SK-N-DZ (cell line): ENCODE results near the gene FILIP1L.
A peak's percentile ranks its signal among the peaks of the same experiment; 100 is the strongest.

Experiments
- DNase-seq: peaks from one replicate; pipeline ENCODE4 v3.0.0-alpha.2; 2015; ENCODE audit warnings: low spot score

The FILIP1L gene

GRCh38 chr3:99927671-99928457 lies 186.4 kb downstream of the FILIP1L start:
- DNase-seq = no peak

GRCh38 chr3:99925584-99926230 lies 188.6 kb downstream of the FILIP1L start:
- DNase-seq = no peak

- no peak for DNase-seq
Observed at GRCh38 chr3:99923873-99924272, 190.4 kb downstream of the FILIP1L start.

GRCh38 chr3:99921986-99922385 lies 192.3 kb downstream of the FILIP1L start:
- no peak for DNase-seq

GRCh38 chr3:99921377-99921695 lies 193.0 kb downstream of the FILIP1L start:
- DNase-seq = no peak

GRCh38 chr3:99920481-99921376 lies 193.6 kb downstream of the FILIP1L start:
- DNase-seq = no peak

- no peak for DNase-seq
Observed at GRCh38 chr3:99919694-99920093, 194.6 kb downstream of the FILIP1L start.

- no peak for DNase-seq
Observed at GRCh38 chr3:99918715-99919114, 195.6 kb downstream of the FILIP1L start.

GRCh38 chr3:99915906-99916432 lies 198.3 kb downstream of the FILIP1L start:
- DNase-seq = peak; percentile 43

- peak; percentile 93 for DNase-seq
Observed at GRCh38 chr3:99911433-99911832, 202.9 kb downstream of the FILIP1L start.

GRCh38 chr3:99910752-99911290 lies 203.5 kb downstream of the FILIP1L start:
- no peak for DNase-seq

- DNase-seq = no peak
Observed at GRCh38 chr3:99909714-99910495, 204.4 kb downstream of the FILIP1L start.

- no peak for DNase-seq
Observed at GRCh38 chr3:99907959-99908544, 206.2 kb downstream of the FILIP1L start.

- peak; percentile 37 for DNase-seq
Observed at GRCh38 chr3:99903869-99904268, 210.4 kb downstream of the FILIP1L start.

- no peak for DNase-seq
Observed at GRCh38 chr3:99902091-99902490, 212.2 kb downstream of the FILIP1L start.

- DNase-seq = no peak
Observed at GRCh38 chr3:99901200-99901926, 212.9 kb downstream of the FILIP1L start.

GRCh38 chr3:99900248-99900647 lies 214.1 kb downstream of the FILIP1L start:
- DNase-seq = no peak

- no peak for DNase-seq
Observed at GRCh38 chr3:99899603-99900002, 214.7 kb downstream of the FILIP1L start.

GRCh38 chr3:99896482-99896881 lies 217.8 kb downstream of the FILIP1L start:
- no peak for DNase-seq
